Measurements from ENCODE around the gene WSCD2.

Gene WSCD2

GRCh38 chr12:108270035-108270848 lies 141.2 kb downstream of the WSCD2 start:
- peak; percentile 23 to 36 for DNase-seq

- DNase-seq = no peak
Observed at GRCh38 chr12:108270849-108271143, 141.7 kb downstream of the WSCD2 start.

GRCh38 chr12:108271951-108272872 lies 143.1 kb downstream of the WSCD2 start:
- no peak for DNase-seq

- DNase-seq = no peak
Observed at GRCh38 chr12:108273217-108273616, 144.1 kb downstream of the WSCD2 start.

- no peak for DNase-seq
Observed at GRCh38 chr12:108277613-108278012, 148.5 kb downstream of the WSCD2 start.

- DNase-seq = no peak
Observed at GRCh38 chr12:108282160-108282559, 153.1 kb downstream of the WSCD2 start.

- peak in 1 of 2 donors; percentile 31 for DNase-seq
Observed at GRCh38 chr12:108282676-108283075, 153.6 kb downstream of the WSCD2 start.

GRCh38 chr12:108284163-108284562 lies 155.1 kb downstream of the WSCD2 start:
- DNase-seq = no peak

- no peak for DNase-seq
Observed at GRCh38 chr12:108285016-108285415, 155.9 kb downstream of the WSCD2 start.

GRCh38 chr12:108287227-108287626 lies 158.1 kb downstream of the WSCD2 start:
- DNase-seq = no peak

- no peak for DNase-seq
Observed at GRCh38 chr12:108289350-108290161, 160.5 kb downstream of the WSCD2 start.

- DNase-seq = no peak
Observed at GRCh38 chr12:108295641-108296040, 166.6 kb downstream of the WSCD2 start.

- peak; percentile 7 to 35 for DNase-seq
Observed at GRCh38 chr12:108296945-108297344, 167.9 kb downstream of the WSCD2 start.

- no peak for DNase-seq
Observed at GRCh38 chr12:108297424-108297823, 168.3 kb downstream of the WSCD2 start.

- peak; percentile 57 to 62 for DNase-seq
Observed at GRCh38 chr12:108297895-108298760, 169.0 kb downstream of the WSCD2 start.

- DNase-seq = no peak
Observed at GRCh38 chr12:108298761-108299275, 169.7 kb downstream of the WSCD2 start.

- DNase-seq = no peak
Observed at GRCh38 chr12:108299516-108299915, 170.4 kb downstream of the WSCD2 start.
